Measurements from ENCODE around the gene NUP85.

DNA sequence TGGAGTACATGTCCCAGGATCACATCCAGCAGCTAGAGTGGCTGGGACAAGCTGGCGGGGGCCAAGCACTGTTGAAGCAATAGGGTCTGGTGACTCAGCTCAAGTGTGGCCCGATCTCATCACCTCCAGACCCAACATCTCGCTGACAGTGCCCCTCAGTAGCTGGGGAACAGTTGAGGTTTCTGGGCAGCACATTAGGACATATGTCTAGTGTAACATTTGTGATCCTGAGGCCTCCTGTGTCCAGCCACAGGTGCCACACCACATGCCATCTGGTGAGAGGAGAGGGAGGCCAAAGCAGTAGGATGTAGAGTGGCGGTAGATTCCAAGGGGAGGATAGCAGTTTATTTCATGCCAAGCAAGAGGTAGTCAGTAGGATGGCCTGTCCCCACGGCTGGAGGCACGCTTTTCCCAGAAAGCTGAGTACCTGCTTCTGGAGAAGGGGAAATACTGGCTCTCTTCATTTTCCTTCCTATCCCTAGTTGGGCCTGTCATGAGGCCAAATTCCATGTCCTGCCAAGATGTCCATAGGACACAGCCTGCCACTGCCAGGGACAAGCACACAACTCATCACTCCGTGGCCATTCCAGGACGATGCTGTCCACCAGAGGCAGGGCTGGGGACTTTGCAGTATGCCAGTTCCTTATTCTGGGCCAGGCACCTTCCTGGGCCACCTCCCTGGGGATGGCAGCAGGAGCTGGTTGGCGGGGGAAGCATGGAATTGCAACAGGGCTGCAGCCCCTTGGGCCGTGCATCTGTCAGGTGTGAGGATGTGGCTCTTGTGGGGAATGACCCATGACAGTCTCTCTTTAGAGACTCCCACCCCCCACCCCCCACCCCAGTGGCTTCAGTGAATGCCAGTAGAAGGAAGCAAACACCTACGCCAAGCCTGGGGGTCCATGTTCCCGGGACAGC is 31.9 kb downstream of the NUP85 start:
- no peak for TF ChIP-seq TAF1 (IDR thresholded peaks at IDR 0.05; ENCODE audit: borderline replicate concordance, insufficient read depth, low read length)
- TF ChIP-seq SIN3A (IDR thresholded peaks at IDR 0.05; ENCODE audit: borderline replicate concordance, insufficient read depth, low read length): no peak
- TF ChIP-seq REST (IDR thresholded peaks at IDR 0.05; ENCODE audit: insufficient read depth in 1 of 2, low read depth in 2 of 2, low read length in 2 of 2): no peak
